ENCODE data around the gene THSD7A. TPM values are rescaled to one million over a fixed set of nuclear protein-coding genes. Genes with fewer than 3 reads are reported as not detected.
"Not testable (repeated sequence)": the region's sequence is repeated elsewhere in the genome, so short reads cannot be mapped to it uniquely, and the experiment has no call there.

THSD7A gene
- total RNA-seq, 1 experiment from 2014 or later: 5.2 TPM

DNA sequence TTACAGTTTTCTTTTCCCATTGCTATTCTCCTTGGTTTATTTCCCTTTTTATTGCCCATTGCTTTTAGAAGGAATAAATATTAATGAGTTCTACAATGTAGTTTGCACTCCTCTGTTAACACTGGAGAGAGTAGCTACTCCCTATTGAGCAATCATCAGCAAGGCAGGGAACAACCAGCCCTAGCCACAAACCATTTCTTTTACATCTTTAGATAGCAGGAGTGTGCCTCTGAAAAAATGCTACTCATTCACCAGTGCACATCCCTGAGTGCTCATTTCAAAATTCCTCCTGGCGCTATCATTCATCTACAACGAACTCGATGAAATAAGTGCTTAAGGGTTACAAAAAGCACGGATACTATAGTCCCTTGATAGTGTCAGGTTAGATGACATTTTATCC is 252.9 kb downstream of the THSD7A start:
- no peak for DNase-seq (ENCODE audit: low read depth)

DNA sequence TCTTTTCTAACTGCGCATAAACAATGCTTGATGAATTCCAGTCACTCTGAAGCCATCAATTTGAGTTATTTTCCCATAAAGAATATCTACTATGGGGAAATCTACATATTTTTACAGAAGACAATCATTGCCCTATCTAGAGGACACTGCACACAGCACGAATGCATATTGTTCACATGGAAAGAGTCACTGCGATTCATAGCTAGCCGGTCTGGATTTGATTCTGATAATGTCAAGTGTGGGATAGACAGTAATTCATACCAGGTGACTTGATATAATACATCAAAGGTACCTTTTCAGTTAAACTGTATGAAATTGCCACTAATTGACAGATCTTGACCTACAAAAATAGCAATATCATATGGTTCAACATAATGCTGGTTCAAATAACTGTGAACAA is 255.7 kb downstream of the THSD7A start:
- no peak for DNase-seq (ENCODE audit: low read depth)

DNA sequence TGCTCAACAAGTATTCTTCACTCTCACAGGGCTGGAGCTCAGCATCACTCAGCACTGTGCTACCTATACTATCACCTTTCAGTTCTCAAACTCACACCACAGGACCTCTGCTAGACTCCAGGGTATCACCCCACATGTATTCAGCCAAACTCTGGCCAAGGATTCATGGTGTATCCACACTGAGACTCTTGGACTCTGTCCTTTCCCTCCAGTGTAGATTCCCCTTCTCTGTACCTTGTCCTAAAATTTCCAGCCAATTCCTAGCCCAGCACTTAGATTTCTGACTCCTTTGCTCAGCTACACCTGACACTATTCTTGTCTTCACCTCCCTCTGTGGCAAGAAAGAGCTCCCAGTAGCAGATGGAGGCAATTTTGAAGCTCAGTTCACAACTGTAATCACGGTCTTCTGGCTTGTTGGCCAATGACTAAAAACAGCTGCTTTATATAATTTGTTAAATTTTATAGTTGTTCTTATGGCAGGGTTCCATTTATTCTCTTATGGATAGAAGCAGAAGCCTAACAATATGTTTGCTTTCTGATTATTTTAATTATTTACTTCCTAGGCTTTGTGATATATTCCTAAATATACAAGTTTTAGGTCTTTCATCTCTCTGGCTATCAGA is 258.8 kb downstream of the THSD7A start:
- DNase-seq (ENCODE audit: low read depth): no peak

GRCh38 chr7:11570922-11571550 is 261.0 kb downstream of the THSD7A start:
- DNase-seq (ENCODE audit: low read depth): no peak

DNA sequence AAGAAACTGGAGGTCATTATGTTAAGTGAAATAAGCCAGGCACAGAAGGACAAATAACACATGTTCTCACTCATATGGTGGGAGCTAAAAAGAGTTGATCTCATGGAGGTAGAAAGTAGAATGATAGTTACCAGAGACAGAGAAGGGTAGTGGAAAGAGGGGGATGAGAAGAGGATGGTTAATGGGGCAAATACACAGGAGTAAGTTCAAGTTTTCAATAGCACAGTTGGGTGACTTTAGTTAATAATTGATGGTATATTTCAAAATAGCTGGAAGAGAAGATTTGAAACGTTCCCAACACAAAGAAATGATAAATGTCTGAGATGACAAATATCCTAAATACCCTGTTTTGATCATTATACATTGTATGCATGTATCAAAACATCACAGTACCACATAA is 261.8 kb downstream of the THSD7A start:
- DNase-seq (ENCODE audit: low read depth): no peak

DNA sequence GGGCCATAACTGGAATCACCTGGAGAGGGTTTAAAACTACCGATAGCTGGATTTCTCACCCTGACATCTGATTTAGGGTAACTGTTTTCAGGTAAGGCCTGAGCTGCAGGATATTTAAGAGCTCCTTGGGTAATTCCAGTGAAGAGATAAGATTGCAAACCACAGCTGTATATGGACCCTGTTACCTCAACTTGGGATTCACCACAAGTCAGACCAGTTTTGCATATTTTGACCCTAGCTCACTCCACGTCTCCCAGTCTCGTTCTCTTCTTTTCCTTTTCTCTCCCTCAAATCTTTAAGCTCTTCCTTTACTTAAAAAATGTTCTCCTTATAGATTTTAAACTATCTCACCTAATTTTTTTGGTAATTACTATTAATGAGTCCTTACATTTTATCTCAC is 264.4 kb downstream of the THSD7A start:
- DNase-seq (ENCODE audit: low read depth): no peak

DNA sequence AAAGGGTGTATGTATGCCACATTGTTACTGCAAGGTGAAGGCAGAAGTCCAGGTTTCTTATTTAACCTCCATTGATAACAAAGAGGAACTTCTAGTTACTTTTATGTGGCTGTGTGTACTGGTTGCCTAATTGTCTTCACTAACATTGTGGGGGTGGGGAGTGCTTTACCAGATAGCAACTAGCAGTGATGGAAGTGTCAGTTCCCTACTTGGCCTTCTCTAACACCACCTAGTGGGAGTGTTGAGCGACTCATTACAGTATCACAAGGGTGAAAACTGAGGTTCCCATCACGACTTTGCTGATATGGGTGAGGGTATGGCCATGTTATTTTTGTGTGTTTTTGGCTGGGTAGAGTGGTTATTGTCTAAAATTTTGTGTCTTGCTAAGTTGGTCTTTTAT is 274.4 kb downstream of the THSD7A start:
- DNase-seq (ENCODE audit: low read depth): peak; percentile 31

- no peak for DNase-seq (ENCODE audit: low read depth)
Measured at GRCh38 chr7:11552676-11553296, 279.2 kb downstream of the THSD7A start.

DNA sequence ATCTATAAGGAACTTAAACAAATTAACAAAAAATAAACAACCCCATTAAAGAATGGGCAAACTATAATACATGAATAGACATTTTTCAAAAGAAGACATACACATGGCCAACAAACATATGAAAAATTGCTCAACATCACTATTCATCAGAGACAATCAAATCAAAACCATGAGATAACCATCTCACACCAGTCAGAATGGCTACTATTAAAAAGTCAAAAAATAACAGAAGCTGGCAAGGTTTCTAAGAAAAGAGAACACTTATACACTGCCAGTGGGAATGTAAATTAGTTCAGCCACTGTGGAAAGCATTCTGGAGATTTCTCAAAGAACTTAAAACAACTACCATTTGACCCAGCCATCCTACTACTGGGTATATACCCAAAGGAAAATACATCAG is 280.5 kb downstream of the THSD7A start:
- no peak for DNase-seq (ENCODE audit: low read depth)

DNA sequence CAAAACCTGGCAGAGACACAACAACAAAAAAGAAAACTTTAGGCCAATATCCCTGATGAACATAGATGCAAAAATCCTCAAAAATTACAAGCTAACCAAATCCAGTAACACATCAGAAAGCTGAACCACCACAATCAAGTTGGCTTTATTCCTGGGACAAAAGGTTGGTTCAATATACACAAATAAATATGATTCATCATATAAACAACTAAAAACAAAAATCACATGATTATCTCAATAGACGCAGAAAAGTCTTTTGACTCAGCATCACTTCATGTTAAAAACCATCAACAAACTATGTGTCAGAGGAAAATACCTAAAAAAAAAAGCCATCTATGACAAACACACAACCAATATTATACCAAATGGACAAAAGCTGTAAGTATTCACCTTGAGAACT is 283.5 kb downstream of the THSD7A start:
- DNase-seq (ENCODE audit: low read depth): peak; percentile 76

DNA sequence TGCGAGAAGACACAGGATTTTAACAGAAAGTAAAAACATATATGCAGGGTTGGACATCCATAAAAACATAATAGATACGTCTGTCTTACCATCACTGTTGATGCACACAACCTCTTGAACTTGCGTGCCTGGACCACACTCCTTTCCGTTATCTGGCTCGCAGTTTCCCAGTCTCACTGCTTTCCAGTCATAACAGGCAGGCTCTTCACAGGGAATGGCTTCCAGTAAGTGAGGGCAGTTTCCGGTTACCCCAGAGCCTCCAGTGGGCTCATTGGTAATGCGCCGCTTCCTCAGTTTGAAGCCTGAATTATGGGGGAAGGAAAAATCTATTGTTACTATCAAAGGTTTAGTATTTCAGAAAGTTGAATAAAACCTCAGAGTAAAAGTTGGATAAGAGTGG is 290.7 kb downstream of the THSD7A start:
- DNase-seq (ENCODE audit: low read depth): no peak

DNA sequence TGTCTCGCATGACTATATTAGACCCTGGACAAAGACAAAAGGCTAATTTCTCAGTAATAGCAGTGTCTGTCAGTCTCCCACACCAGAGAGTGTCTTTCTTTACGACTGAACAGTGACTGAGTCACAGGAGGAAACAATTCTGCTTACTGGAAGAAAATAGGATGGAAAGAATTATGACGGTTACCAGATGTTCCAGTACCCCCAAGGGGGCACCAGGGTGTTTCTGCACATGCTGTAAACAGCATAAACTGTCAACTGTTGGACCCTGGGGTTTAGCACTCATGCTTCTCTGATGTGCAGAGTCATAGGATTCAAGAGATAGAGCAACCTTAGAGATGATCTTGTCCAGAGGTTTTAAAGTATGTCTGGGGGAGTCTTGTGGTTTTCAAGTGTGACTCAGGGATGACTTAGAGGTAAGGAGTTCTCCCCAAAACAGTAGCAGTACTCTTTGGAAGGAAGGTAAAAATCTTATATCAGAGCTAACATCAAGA is 291.7 kb downstream of the THSD7A start:
- DNase-seq (ENCODE audit: low read depth): peak; percentile 85

DNA sequence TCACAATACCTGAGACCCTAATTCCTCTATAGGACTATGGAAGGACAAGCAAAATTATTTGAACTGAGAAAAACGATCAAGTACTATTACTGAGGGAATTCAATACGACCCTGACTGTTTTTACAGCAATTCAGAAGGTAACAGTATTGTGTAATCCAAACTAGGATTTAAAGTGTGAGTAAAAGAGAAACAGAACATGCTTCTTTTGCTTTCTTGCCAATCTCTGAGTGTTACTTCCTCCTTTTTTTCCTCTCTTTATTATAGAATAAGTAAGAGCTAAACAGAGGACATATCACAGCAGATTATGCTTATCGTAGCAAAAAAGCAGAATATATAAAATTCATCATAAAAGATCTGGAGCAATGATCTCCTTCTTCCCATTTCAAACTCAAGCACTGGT is 292.1 kb downstream of the THSD7A start:
- DNase-seq (ENCODE audit: low read depth): no peak

GRCh38 chr7:11538751-11539299 is 293.2 kb downstream of the THSD7A start:
- DNase-seq (ENCODE audit: low read depth): no peak

DNA sequence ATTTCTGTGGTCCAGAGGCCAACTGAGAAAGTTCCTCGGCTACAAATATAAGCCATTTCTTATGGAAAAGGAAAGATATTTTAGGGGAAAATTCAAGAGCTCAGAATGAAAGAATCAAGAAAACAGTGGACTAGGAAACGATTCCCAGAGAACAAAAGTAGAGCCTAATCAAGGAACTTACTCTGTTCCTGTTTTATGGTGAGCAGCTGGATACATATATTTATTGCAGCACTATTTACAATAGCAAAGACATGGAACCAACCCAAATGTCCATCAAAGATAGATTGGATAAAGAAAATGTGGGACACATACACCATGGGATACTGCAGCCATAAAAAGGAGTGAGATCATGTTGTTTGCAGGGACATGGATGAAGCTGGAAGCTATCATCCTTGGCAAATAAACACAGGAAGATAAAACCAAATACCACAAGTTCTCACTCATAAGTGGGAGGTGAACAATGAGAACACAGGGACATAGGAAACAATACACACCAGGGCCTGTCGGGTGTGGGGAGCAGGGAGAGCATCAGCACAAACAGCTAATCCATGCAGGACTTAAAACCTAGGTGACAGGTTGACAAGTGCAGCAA is 298.7 kb downstream of the THSD7A start:
- no peak for DNase-seq (ENCODE audit: low read depth)

DNA sequence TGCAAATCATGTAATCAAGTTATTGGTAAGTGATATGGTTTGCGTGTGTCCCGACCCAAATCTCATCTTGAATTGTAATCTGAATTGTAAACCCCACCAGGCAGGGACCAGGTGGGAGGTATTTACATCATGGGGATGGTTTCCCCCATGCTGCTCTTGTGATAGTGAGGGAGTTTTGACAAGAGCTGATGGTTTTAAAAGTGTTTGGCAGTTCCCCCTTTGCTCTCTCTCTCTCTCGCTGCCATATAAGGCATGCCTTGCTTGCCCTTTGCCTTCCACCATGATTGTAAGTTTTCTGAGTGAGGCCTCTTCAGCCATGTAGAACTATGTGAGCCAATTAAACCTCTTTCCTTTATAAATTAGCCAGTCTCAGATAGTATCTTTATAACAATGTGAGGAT is 302.6 kb downstream of the THSD7A start:
- DNase-seq (ENCODE audit: low read depth): no peak

DNA sequence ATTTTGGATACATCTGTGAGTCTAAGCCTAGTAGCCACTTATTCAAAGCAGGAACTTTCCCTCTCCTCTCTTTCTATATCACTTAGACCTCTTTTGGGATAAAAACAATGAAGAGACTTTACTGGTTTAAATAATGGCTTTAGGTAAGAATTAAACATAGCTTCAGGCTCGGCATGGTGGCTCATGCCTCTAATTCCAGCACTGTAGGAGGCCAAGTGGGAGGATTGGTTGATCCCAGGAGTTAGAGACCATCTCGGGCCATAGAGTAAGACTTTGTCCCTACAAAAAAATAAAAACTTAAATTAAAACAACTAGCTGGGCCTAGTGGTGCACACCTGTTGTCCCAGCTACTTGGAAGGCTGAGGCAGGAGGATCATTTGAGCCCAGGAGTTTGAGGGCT is 304.3 kb downstream of the THSD7A start:
- no peak for DNase-seq (ENCODE audit: low read depth)

DNA sequence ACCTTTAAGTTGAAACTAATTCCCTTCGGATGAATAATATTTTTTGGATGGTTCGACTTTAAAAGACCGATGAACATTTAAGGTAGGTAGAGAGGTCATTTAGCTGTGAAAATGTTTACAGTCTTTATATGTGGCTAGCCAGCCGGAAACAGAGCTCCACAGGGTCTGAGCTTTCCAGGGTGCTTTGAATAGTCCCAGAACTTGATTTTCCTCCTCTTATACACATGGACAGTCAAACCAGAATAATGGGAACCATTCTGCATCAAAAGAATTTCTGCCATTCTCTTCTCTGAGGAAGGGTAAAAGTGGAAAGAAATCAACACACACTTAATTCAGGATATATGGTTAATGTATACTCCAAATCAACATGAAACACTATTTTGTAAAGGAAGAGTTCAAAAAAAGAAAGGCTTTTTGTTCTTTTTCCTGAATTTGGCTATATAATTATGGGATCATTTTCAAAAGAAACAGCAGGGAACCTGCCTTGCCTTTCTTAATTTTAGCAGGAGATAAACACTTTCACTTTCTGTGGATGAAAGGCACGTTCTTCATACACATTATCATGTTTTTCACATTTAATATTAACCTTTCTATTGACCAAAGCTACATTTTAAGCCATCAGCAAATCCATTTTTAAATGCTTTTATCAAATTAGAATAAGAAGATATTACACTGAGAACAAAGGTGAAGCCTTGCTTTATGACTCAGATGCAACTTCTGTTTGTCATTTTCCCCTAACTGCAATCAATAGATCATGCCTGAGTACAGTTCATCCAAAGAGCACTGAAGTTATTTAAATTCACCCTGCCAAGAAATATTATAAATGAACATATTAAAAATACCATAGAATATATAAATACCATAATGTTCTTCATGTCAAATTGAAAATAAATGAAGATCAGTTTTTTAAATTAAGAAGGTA is 307.3 kb downstream of the THSD7A start:
- no peak for DNase-seq (ENCODE audit: low read depth)

DNA sequence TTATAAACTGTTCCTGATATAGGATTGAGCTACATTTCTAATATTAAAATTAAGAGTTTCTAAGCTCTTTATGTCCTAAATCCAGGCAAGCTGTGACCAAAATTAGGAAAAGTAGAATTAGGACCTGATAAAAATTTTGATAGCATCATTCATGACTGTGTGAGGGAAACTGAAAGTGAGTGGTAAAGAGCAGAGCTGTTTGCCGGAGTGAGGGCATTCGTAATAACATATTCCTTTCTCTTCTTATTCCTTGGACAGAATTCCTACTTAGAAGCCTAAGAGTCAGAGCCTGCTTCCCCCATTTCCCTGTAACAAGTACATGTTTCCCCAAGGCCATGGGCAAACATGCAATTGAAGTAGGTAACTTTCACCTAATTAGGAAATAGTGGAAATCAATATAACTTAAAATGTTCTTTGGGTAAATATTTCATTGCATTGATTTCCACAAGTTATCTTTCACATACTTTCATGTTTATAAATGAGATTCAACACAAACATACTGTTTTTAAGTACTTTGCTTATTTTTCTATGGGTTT is 310.0 kb downstream of the THSD7A start:
- DNase-seq (ENCODE audit: low read depth): not testable (repeated sequence)

GRCh38 chr7:11517853-11518252 is 314.1 kb downstream of the THSD7A start:
- no peak for DNase-seq (ENCODE audit: low read depth)

- DNase-seq (ENCODE audit: low read depth): no peak
Measured at GRCh38 chr7:11516328-11516727, 315.7 kb downstream of the THSD7A start.

Measured in M059J (cell line).